ENCODE results near the gene ANKRD42. TPM values are rescaled to one million over a fixed set of nuclear protein-coding genes. Genes with fewer than 3 reads are reported as not detected.

The ANKRD42 gene
- total RNA-seq, 6 experiments from 2014 or later, result 11.9 to 16.5 (median 13.1) TPM

DNA sequence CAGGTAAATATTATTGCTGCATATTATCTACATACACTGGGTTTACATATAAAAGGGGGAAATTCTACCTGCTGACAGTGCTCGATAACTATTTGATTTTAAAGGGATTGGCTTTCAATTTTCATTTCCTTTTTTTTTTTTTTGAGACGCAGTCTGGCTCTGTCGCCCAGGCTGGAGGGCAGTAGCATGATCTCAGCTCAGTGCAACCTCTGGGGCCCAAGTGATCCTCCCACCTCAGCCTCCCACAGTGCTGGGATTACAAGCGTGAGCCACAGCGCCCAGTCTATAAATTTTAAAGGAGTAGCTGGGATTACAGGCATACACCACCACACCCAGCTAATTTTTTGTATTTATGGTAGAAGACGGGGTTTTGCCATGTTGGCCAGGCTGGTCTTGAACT is 39.7 kb upstream of the ANKRD42 start:
- TF ChIP-seq, protein P1, sequence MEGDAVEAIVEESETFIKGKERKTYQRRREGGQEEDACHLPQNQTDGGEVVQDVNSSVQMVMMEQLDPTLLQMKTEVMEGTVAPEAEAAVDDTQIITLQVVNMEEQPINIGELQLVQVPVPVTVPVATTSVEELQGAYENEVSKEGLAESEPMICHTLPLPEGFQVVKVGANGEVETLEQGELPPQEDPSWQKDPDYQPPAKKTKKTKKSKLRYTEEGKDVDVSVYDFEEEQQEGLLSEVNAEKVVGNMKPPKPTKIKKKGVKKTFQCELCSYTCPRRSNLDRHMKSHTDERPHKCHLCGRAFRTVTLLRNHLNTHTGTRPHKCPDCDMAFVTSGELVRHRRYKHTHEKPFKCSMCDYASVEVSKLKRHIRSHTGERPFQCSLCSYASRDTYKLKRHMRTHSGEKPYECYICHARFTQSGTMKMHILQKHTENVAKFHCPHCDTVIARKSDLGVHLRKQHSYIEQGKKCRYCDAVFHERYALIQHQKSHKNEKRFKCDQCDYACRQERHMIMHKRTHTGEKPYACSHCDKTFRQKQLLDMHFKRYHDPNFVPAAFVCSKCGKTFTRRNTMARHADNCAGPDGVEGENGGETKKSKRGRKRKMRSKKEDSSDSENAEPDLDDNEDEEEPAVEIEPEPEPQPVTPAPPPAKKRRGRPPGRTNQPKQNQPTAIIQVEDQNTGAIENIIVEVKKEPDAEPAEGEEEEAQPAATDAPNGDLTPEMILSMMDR (IDR thresholded peaks at IDR 0.05), result no peak
- no peaks in the 10 kb centered on the region for H3K9me3 Mint-ChIP-seq
- no peak overlapping the region for H3K4me3 Mint-ChIP-seq
- peaks cover 19% of the 10 kb centered on the region for H3K36me3 Mint-ChIP-seq (ENCODE audit: low read depth)
- peaks cover 12% of the 10 kb centered on the region; the same call in 1 of the 2 replicates for H3K4me1 Mint-ChIP-seq (ENCODE audit: low read depth)
- H3K27ac Mint-ChIP-seq, result no peak overlapping the region
- H3K27me3 Mint-ChIP-seq (ENCODE audit: insufficient read depth), result peaks cover 12% of the 10 kb centered on the region
- DNase-seq, result no peak

DNA sequence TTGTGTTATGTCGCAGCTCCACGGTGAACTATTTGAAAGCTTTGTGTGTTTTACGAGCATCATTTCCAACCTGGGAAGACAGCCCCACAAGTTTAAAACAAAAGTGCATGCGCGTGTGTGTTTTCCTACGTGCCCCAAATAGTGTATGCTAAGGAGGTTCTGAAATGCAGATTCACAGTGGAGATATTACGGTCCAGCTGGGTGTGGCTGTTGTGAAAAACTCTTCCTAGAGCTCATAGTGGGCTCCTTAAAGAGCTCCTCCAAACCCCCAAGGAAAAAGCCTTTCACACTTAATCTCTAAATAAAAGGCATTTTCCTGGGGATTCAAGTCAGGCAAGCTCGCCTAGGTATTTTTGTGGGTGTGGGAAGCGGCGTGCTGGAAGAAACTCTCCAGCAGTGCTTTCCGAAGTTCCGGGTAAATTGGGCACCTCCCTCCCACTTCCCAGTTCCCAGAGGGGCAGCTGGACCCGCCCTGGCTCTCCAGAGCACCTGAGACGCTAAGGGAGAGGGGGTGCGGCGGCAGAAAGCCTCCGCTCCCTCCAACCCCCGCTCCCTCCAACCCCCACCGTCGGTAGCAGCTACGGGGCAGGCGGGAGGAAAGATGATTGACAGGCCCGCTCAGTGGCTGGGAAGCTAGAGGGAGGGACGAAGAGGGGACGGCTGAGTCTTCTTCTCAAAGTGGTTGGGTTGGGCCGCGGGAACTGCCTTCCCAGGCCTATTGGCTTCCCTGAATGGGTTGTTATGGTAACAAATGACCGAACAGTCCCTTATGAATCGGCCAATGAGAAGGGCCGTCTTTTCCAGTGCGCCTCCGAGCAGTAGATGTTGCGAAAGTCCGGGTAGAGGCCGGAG is 37.1 kb upstream of the ANKRD42 start:
- Mint-ChIP-seq H3K4me3 (peak overlapping the region; percentile 100), H3K36me3 (ENCODE audit: low read depth) (peaks cover 45% of the 10 kb centered on the region), H3K9me3 (no peaks in the 10 kb centered on the region), H3K4me1 (ENCODE audit: low read depth) (peaks cover 30% of the 10 kb centered on the region), H3K27ac (peak overlapping the region; percentile 100), H3K27me3 (ENCODE audit: insufficient read depth) (peaks cover 10% of the 10 kb centered on the region)
- DNase-seq, result peak; percentile 100
- TF ChIP-seq, protein P1 (IDR thresholded peaks at IDR 0.05), result no peak

DNA sequence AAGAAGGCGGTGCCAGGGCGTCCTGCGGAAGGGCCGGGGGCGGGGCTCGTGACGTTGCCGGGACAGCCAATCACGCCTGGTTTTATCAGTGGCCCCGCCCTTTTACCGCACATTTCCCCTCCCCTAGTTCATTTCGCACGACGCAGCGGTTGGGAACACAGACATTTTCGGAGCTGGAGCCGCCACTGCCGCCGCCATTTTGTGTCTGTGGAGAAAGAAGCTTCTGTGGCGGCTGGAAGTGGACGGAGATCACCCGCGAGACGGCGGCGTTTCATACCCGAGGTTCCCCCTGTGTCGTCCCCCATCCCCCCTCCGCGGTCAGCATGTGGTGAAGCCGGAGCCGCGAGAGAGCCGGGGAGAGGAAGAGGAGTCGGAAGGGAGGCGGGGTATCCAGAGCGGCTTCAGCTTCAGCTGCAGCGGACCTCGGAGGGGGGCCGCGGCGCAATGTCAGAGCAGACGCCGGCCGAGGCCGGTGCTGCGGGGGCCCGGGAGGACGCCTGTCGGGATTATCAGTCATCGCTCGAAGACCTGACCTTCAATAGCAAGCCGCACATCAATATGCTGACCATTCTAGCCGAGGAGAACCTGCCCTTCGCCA is 36.4 kb upstream of the ANKRD42 start, which contains the start of gene PCF11:
PCF11 (plus strand) TSS at position 136 of the 598 bp plus-strand sequence; CDS start at position 445, 309 bp downstream.
- Mint-ChIP-seq H3K27me3 (ENCODE audit: insufficient read depth) (peaks cover 14% of the 10 kb centered on the region), H3K36me3 (ENCODE audit: low read depth) (peaks cover 52% of the 10 kb centered on the region), H3K27ac (peak within 1 kb of the TSS; percentile 100), H3K4me1 (ENCODE audit: low read depth) (peaks cover 34% of the 10 kb centered on the region), H3K4me3 (peak within 1 kb of the TSS; percentile 100), H3K9me3 (no peaks in the 10 kb centered on the region)
- TF ChIP-seq, protein P1 (IDR thresholded peaks at IDR 0.05), result no peak
- no peak for DNase-seq

DNA sequence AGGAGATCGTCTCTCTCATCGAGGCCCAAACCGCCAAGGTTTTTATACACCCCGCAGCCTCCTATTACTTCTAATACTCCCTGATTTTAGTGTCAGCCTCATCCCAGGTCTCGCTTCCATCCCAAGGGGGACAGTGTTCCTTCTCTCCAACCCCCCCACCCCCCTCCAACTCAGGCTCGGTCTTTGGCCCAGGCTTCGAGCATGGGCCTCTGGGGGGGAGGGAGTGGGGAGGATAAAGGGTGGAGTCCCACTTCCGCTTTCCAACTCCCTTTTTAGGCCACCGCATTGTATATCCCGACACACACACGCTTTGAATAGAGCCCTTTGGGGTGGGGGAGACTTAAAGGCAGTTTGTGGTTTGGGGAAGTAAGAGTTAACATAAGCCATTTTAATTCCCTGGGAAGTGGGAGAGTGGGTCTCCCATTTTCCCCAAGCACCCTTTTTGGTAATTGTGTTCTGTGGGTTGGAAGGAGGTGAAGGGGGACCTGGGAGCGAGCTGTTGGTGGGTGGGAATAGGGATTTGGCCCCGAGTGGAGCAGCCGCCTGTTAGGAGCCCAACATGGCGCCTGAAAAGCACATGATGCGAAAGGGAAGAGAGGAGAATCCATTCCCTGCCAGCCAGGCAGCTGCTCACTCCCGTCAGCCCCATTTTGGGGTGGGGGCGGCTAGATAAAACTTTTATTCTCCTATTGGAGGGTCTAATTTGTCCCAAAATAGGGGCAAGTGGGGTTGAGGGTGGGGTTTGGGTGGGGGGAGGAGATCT is 35.7 kb upstream of the ANKRD42 start:
- Mint-ChIP-seq H3K36me3 (ENCODE audit: low read depth) (peaks cover 54% of the 10 kb centered on the region), H3K27ac (peak overlapping the region; percentile 100), H3K4me3 (peak overlapping the region; percentile 100), H3K27me3 (ENCODE audit: insufficient read depth) (peaks cover 14% of the 10 kb centered on the region), H3K4me1 (ENCODE audit: low read depth) (peaks cover 37% of the 10 kb centered on the region), H3K9me3 (no peaks in the 10 kb centered on the region)
- TF ChIP-seq, protein P1 (IDR thresholded peaks at IDR 0.05), result no peak
- peak; percentile 25 for DNase-seq

DNA sequence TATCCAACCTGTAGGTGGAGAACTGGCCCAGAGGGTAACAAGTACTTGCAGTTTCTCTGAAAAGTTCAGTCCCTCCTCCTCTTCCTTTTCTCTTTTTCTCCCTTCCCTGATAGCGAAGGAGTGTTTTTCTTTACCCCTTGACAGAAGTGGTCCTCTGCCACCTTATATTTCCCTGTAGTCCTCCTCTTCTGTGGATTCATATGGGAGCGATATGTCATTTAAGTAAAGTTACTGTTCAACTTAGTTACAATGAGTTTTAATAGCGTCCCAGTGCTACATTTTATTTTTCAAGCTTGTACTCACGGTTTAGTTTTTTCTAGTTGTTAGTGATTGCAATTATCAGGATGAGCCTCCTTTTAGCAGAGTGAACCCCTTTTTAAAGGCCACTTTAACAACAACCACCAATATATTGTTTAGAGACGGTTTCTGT is 35.1 kb upstream of the ANKRD42 start:
- Mint-ChIP-seq H3K4me3 (peak overlapping the region; percentile 100), H3K36me3 (ENCODE audit: low read depth) (peaks cover 54% of the 10 kb centered on the region), H3K9me3 (no peaks in the 10 kb centered on the region), H3K27ac (peak overlapping the region; percentile 100), H3K4me1 (ENCODE audit: low read depth) (peaks cover 37% of the 10 kb centered on the region), H3K27me3 (ENCODE audit: insufficient read depth) (peaks cover 14% of the 10 kb centered on the region)
- TF ChIP-seq, protein P1 (IDR thresholded peaks at IDR 0.05), result 0 out of 2 replicates have a peak, but pooled peaks have one; percentile 15
- DNase-seq, result no peak
